Right lobe of liver (tissue), 6 donors: ENCODE results near the gene NECAB2. TPM values are rescaled to one million over a fixed set of nuclear protein-coding genes. Genes with fewer than 3 reads are reported as not detected.

Source experiments
- ATAC-seq, 4 donors: fragments of 200-7000 bp; cut with Tn5 transposase; one replicate each; pipeline ENCODE4 v1.9.1; 2020; ENCODE audit warnings: mild to moderate bottlenecking in 4 of 4, moderate library complexity in 4 of 4
- DNase-seq, 3 donors: peaks; one replicate each; pipeline ENCODE4 v3.0.0-alpha.2; 2020
- H3K27ac ChIP-seq, 3 donors: fragments of 200-600 bp; one replicate each; pipeline ENCODE4 v1.8.0; 2022
- H3K27me3 ChIP-seq, 2 donors: fragments of 200-600 bp; one replicate each; pipeline ENCODE4 v1.8.0; 2022
- H3K36me3 ChIP-seq, 4 donors: fragments of 200-600 bp; sonication (generic) in 1 of 4; one replicate each; pipeline versions ENCODE4 v1.5.1 to v1.8.0; 2017 to 2022; ENCODE audit warnings: control low read depth in 1 of 4
- H3K4me1 ChIP-seq, 4 donors: fragments of 200-600 bp; sonication (generic) in 1 of 4; one replicate each; pipeline versions ENCODE4 v1.5.1 to v1.8.0; 2017 to 2022; ENCODE audit warnings: control low read depth in 1 of 4
- H3K4me3 ChIP-seq, 3 donors: fragments of 200-600 bp; one replicate each; pipeline ENCODE4 v1.8.0; 2022
- H3K9me3 ChIP-seq, 4 donors: fragments of 200-600 bp; sonication (generic) in 1 of 4; one replicate each; pipeline versions ENCODE4 v1.5.1 to v1.8.0; 2017 to 2022; ENCODE audit warnings: control low read depth in 1 of 4
- CTCF ChIP-seq, 4 donors: fragments of 200-600 bp in 3 of 4; fragments of 450-650 bp in 1 of 4; IDR thresholded peaks; one replicate each; pipeline versions ENCODE4 v1.5.1 to v1.8.0; 2016 to 2022; ENCODE audit warnings: antibody characterized with exemption in 4 of 4, mild to moderate bottlenecking in 2 of 4
- POLR2A ChIP-seq: fragments of 450-650 bp; IDR thresholded peaks from one replicate; pipeline ENCODE4 v1.6.1; 2017; ENCODE audit warnings: antibody characterized with exemption, mild to moderate bottlenecking
- WGBS: methylation state at CpG from one replicate; pipeline ENCODE4 v1.1.6; 2018; ENCODE audit warnings: low coverage, low lambda C conversion rate; ENCODE audit not compliant: insufficient coverage; ENCODE audit errors: missing lambda C conversion rate; 5-methylcytosine and 5-hydroxymethylcytosine counted together
- intact Hi-C, 2 donors: fragments of 100-400 bp; cut with DNase I; formaldehyde crosslinking; loops; one replicate each; pipeline versions ENCODE4 v1.11.2 to v1.14.1; 2022
- total RNA-seq, 6 experiments: library from RNA; depleted of rRNA in 2 of 6; stranded (reverse); fragments of >200 nt in 2 of 6; fragmentation: NEBNext Ultra II Directional in 3 of 6; extraction: Animal tissue kit (Norgen Biotek cat#: 25700) in 3 of 6; gene quantifications; one replicate each; pipeline versions ENCODE4 v1.1.0 to v1.2.4, GENCODE V29; 2016 to 2023
- donor health status: DM: no; HTN: yes; CAD: no.
- donor health status: DM: no; HTN: no; CAD: no.
- donor health status: DM: no; HTN: no; CAD: no.
- donor health status: DM: no; HTN: yes; CAD: no.
- donor health status: DM: no; HTN: yes; CAD: no.

Gene NECAB2
- total RNA-seq, 6 experiments from 2014 or later: 0.56 to 26.8 (median 7.1) TPM

- no peak for ATAC-seq
- peaks cover 0 to 36% (median 0%) of the 10 kb centered on the region in 4 donors for H3K36me3 ChIP-seq
- WGBS: 40% methylated on average over 4 of the region's 7 CpGs
- no peaks in the 10 kb centered on the region for H3K27me3 ChIP-seq
- no peaks in the 10 kb centered on the region for H3K4me1 ChIP-seq
- intact Hi-C loops: no loop called here
- no peak overlapping the region for H3K4me3 ChIP-seq
- H3K9me3 ChIP-seq: no peaks in the 10 kb centered on the region
- TF ChIP-seq CTCF (IDR thresholded peaks at IDR 0.05) (no peak), POLR2A (no peak)
- no peak overlapping the region for H3K27ac ChIP-seq
- DNase-seq: no peak
Measured at GRCh38 chr16:84004442-84004841, 36.4 kb downstream of the NECAB2 start.

GRCh38 chr16:84005391-84005790 is 37.3 kb downstream of the NECAB2 start:
- peaks cover 0 to 26% (median 0%) of the 10 kb centered on the region in 4 donors for H3K36me3 ChIP-seq
- DNase-seq (no peak), ATAC-seq (peak in 1 of 4 donors; percentile 28)
- H3K9me3 ChIP-seq: no peaks in the 10 kb centered on the region
- H3K27ac ChIP-seq: no peak overlapping the region
- no peak overlapping the region for H3K4me3 ChIP-seq
- no peaks in the 10 kb centered on the region for H3K27me3 ChIP-seq
- intact Hi-C loops: no loop called here
- TF ChIP-seq CTCF (IDR thresholded peaks at IDR 0.05) (no peak), POLR2A (no peak)
- no CpG with 5 or more reads among the region's 5 CpGs for whole genome bisulfite sequencing
- H3K4me1 ChIP-seq: no peaks in the 10 kb centered on the region

GRCh38 chr16:84007520-84007919 is 39.5 kb downstream of the NECAB2 start:
- peaks cover 0 to 6% (median 0%) of the 10 kb centered on the region in 4 donors for H3K36me3 ChIP-seq
- DNase-seq: no peak
- H3K4me1 ChIP-seq: no peaks in the 10 kb centered on the region
- H3K4me3 ChIP-seq: no peak overlapping the region
- TF ChIP-seq CTCF (IDR thresholded peaks at IDR 0.05) (no peak), POLR2A (no peak)
- WGBS: 55% methylated on average over 3 of the region's 4 CpGs
- intact Hi-C loops: no loop called here
- H3K27me3 ChIP-seq: no peaks in the 10 kb centered on the region
- no peak for ATAC-seq
- H3K9me3 ChIP-seq: no peaks in the 10 kb centered on the region
- H3K27ac ChIP-seq: no peak overlapping the region

DNA sequence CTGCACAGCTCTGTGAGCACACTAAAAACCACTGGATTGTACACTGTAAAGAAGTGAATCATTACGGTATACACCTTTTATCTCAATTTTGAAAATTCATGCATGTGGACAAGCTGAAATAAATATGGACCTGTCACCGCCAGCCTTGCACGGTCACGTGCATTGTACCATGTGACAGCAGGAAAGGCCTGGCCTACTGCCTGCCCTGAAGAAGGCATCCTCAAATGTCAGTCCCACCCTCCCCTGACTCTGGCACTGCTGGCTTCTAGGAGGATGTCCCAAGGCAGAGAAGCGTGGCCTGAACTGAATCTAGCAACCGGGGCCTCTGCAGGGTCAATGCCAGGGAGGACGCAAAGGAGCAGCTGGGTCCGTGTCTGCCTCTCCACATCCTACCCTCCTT is 39.9 kb downstream of the NECAB2 start:
- no peaks in the 10 kb centered on the region for H3K27me3 ChIP-seq

More for the DNA sequence above, 39.9 kb downstream of the NECAB2 start:
- TF ChIP-seq POLR2A: no peak
- no peak for TF ChIP-seq CTCF (IDR thresholded peaks at IDR 0.05)
- Histone ChIP-seq H3K4me3 (no peak overlapping the region), H3K27ac (no peak overlapping the region), H3K4me1 (no peaks in the 10 kb centered on the region), H3K36me3 (peaks cover 0 to 1% (median 0%) of the 10 kb centered on the region in 4 donors), H3K9me3 (no peaks in the 10 kb centered on the region)
- ATAC-seq (no peak), DNase-seq (no peak)
- WGBS: 51% methylated on average over 3 of the region's 8 CpGs
- intact Hi-C loops: no loop called here
